VCaP (cell line): ENCODE measurements around the gene ATP4A.

Experiments
- H3K27ac ChIP-seq: fragments of 450-650 bp; 2 replicates; pipeline ENCODE4 v1.5.1; 2017
- CTCF ChIP-seq: fragments of 450-650 bp; conservative IDR thresholded peaks from 2 replicates; pipeline ENCODE4 v1.5.1; 2017; ENCODE audit warnings: mild to moderate bottlenecking, moderate library complexity

ATP4A gene

GRCh38 chr19:35553385-35554000 lies 10.0 kb downstream of the ATP4A start:
- no peak for TF ChIP-seq CTCF
- no peak overlapping the region for H3K27ac ChIP-seq

GRCh38 chr19:35552534-35553384 lies 10.7 kb downstream of the ATP4A start:
- TF ChIP-seq CTCF = no peak
- H3K27ac ChIP-seq = no peak overlapping the region

- no peak for TF ChIP-seq CTCF
- no peak overlapping the region for H3K27ac ChIP-seq
Measured at GRCh38 chr19:35551091-35551810, 12.2 kb downstream of the ATP4A start.

- no peak for TF ChIP-seq CTCF
- no peak overlapping the region for H3K27ac ChIP-seq
Measured at GRCh38 chr19:35549879-35550523, 13.5 kb downstream of the ATP4A start.

- H3K27ac ChIP-seq = no peak overlapping the region
- TF ChIP-seq CTCF = peak; percentile 90
Measured at GRCh38 chr19:35549174-35549788, 14.2 kb downstream of the ATP4A start.

GRCh38 chr19:35546532-35546931 lies 16.9 kb downstream of the ATP4A start:
- TF ChIP-seq CTCF = no peak

More at GRCh38 chr19:35546532-35546931, 16.9 kb downstream of the ATP4A start:
- peak overlapping the region; percentile 84 for H3K27ac ChIP-seq
